MM.1S (cell line): ENCODE measurements around the gene ITPA.

Experiments
- DNase-seq: peaks from one replicate; pipeline ENCODE4 v3.0.0-alpha.2; 2015
- H2AFZ ChIP-seq: fragments of 300-600 bp; sonication (generic); 2 replicates; pipeline ENCODE4 v1.6.0; 2016; ENCODE audit warnings: antibody characterized with exemption, low read length
- H3F3A ChIP-seq: fragments of 300-600 bp; sonication (generic); 2 replicates; pipeline ENCODE4 v1.6.1; 2016; ENCODE audit warnings: mild to moderate bottlenecking, antibody characterized with exemption, low read length, moderate library complexity, mixed read lengths; ENCODE audit not compliant: insufficient read depth
- H3K27ac ChIP-seq: fragments of 300-600 bp; sonication (generic); 2 replicates; pipeline ENCODE4 v1.5.1; 2016; ENCODE audit warnings: mild to moderate bottlenecking, low read length
- H3K27me3 ChIP-seq: fragments of 300-600 bp; sonication (generic); replicated peaks from 2 replicates; pipeline ENCODE4 v1.6.0; 2016; ENCODE audit warnings: low read length; ENCODE audit not compliant: insufficient read depth
- H3K36me3 ChIP-seq: fragments of 300-600 bp; sonication (generic); replicated peaks from 2 replicates; pipeline ENCODE4 v1.6.1; 2016; ENCODE audit warnings: mild to moderate bottlenecking, low read length, mixed read lengths; ENCODE audit not compliant: insufficient read depth
- H3K4me1 ChIP-seq: fragments of 300-600 bp; sonication (generic); 2 replicates; pipeline ENCODE4 v1.6.1; 2016; ENCODE audit warnings: low read length, mixed read lengths
- H3K4me2 ChIP-seq: fragments of 300-600 bp; sonication (generic); 2 replicates; pipeline ENCODE4 v1.6.0; 2016; ENCODE audit warnings: low read depth, low read length
- H3K4me3 ChIP-seq: fragments of 300-600 bp; sonication (generic); 2 replicates; pipeline ENCODE4 v1.5.1; 2016; ENCODE audit warnings: low read length, mixed read lengths
- H3K79me2 ChIP-seq: fragments of 300-600 bp; sonication (generic); 2 replicates; pipeline ENCODE4 v1.6.1; 2016; ENCODE audit warnings: mixed run types, low read length, mixed read lengths
- H3K9ac ChIP-seq: fragments of 300-600 bp; sonication (generic); 2 replicates; pipeline ENCODE4 v1.6.1; 2016; ENCODE audit warnings: low read length, mixed read lengths
- H3K9me2 ChIP-seq: fragments of 300-600 bp; sonication (generic); replicated peaks from 2 replicates; pipeline ENCODE4 v1.6.1; 2016; ENCODE audit warnings: mild to moderate bottlenecking, low read length, mixed read lengths; ENCODE audit not compliant: insufficient read depth
- H3K9me3 ChIP-seq: fragments of 300-600 bp; sonication (generic); replicated peaks from 2 replicates; pipeline ENCODE4 v1.6.1; 2016; ENCODE audit warnings: mild to moderate bottlenecking, low read length, mixed read lengths; ENCODE audit not compliant: insufficient read depth
- H4K20me1 ChIP-seq: fragments of 300-600 bp; sonication (generic); 2 replicates; pipeline ENCODE4 v1.6.1; 2016; ENCODE audit warnings: mild to moderate bottlenecking, low read length, moderate library complexity, mixed read lengths; ENCODE audit not compliant: insufficient read depth
- EZH2 ChIP-seq: fragments of 300-600 bp; sonication (generic); optimal IDR thresholded peaks from 2 replicates; pipeline ENCODE3; 2017; ENCODE audit warnings: low read depth, mild to moderate bottlenecking, antibody characterized with exemption, low read length, mixed read lengths
- EZH2phosphoT487 ChIP-seq: fragments of 300-600 bp; sonication (generic); IDR thresholded peaks from 2 replicates; pipeline ENCODE4 v1.6.1; 2018; ENCODE audit warnings: antibody characterized with exemption, low read length
- TF ChIP-seq, protein P1 (sequence below): fragments of 300-600 bp; sonication (generic); IDR thresholded peaks from 2 replicates; pipeline ENCODE4 v1.5.1; 2016; ENCODE audit warnings: antibody characterized with exemption, low read length, mixed read lengths

Gene ITPA

DNA sequence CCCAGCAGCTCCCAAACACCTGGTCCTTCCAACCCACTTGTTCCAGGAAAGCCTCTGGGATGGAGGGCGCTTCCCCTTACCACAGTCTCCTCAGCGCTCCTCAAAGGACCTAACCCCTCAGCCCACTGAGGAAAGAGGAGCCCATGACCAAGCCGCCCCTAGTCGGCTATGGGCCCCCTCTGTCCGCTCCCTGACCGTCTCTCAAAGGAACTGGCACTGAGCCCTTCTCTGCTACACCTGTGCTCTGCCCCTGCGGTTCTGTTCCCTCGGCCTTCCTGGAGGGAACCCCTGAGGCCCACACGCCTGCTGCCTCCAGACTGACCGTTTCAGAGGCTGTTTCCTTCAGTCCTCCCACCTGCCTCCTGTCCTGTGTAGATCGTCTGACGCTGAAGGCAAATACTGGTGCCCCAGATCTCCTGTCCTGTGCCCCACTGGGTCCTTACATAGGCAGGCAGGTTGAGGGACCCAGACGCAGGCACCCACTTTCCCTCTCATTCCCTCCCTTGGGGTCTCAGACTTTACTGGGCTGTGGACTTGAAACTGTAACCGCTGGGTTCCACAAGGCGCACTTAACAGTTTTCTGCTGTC is 31.6 kb downstream of the ITPA start:
- no peak for TF ChIP-seq EZH2phosphoT487
- TF ChIP-seq, protein P1, sequence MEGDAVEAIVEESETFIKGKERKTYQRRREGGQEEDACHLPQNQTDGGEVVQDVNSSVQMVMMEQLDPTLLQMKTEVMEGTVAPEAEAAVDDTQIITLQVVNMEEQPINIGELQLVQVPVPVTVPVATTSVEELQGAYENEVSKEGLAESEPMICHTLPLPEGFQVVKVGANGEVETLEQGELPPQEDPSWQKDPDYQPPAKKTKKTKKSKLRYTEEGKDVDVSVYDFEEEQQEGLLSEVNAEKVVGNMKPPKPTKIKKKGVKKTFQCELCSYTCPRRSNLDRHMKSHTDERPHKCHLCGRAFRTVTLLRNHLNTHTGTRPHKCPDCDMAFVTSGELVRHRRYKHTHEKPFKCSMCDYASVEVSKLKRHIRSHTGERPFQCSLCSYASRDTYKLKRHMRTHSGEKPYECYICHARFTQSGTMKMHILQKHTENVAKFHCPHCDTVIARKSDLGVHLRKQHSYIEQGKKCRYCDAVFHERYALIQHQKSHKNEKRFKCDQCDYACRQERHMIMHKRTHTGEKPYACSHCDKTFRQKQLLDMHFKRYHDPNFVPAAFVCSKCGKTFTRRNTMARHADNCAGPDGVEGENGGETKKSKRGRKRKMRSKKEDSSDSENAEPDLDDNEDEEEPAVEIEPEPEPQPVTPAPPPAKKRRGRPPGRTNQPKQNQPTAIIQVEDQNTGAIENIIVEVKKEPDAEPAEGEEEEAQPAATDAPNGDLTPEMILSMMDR = no peak
- no peak for TF ChIP-seq EZH2
- H3K27me3 ChIP-seq = peaks cover 53% of the 10 kb centered on the region

DNA sequence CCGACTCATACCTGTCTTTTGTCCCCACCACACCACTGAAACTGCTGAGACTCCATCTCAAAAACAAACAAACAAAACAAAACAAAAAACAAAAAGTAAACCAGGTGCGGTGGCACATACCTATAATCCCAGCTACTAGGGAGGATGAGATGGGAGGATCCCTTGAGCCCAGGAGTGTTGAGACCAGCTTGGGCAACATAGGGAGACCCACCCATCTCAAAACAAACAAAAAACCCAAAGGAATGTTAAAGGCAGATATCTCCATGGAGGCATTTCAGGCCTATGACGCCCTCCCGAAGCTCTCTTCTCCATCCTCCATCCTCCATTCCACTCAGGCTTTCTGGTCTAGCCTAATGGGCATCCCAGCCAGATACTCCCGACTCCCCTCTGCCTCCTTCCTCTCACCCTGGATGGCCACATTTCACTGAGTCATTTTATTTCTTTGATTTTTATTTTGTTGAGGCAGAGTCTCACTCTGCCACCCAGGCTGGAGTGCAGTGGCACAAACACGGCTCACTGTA is 32.9 kb downstream of the ITPA start:
- no peak overlapping the region for H2AFZ ChIP-seq
- TF ChIP-seq EZH2 = no peak
- TF ChIP-seq, protein P1 = no peak
- TF ChIP-seq EZH2phosphoT487 = no peak

More for the DNA sequence above, 31.6 kb downstream of the ITPA start:
- Histone ChIP-seq H3K9ac (no peak overlapping the region), H3K27ac (no peak overlapping the region), H3K79me2 (no peaks in the 10 kb centered on the region), H3F3A (no peaks in the 10 kb centered on the region), H3K9me3 (no peaks in the 10 kb centered on the region), H2AFZ (no peak overlapping the region), H3K4me1 (0 out of 2 replicates have a peak, but pooled peaks cover 3% of the 10 kb centered on the region), H3K4me3 (no peak overlapping the region), H3K36me3 (no peaks in the 10 kb centered on the region), H3K4me2 (no peak overlapping the region), H3K9me2 (no peaks in the 10 kb centered on the region), H4K20me1 (no peaks in the 10 kb centered on the region)
- DNase-seq = no peak

DNA sequence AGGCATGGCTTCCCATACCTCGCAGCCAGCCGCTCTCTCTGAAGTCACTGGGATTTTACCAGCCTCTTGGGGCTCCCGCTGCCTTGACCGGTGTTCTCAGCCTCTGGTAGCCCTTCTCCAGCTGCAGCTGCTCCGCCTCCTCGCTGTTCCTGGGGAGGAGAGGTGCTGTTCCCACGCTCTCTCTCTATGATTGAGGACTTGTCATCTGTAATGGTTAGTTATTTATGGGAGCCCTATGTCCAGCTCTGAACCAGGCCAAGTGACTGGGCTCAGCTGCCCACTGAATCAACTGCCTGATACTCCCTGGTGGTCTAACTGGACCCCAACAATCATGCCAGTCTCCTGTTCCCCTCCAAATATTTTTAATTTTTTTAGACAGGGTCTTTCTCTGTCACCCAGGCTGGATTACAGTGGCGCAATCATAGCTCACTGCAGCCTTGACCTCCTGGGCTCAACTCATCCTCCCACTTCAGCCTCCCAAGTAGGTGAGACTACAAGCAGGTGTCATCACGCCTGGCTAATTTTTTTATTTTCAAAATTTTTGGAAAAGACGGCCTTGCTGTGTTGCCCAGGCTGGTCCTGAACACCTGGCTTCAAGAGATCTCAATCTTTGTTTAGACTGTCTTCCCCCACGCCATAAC is 34.5 kb downstream of the ITPA start:
- Histone ChIP-seq H3F3A (no peaks in the 10 kb centered on the region), H4K20me1 (no peaks in the 10 kb centered on the region), H2AFZ (no peak overlapping the region), H3K27ac (no peak overlapping the region), H3K4me1 (0 out of 2 replicates have a peak, but pooled peaks cover 3% of the 10 kb centered on the region), H3K9ac (no peak overlapping the region), H3K36me3 (no peaks in the 10 kb centered on the region), H3K4me3 (no peak overlapping the region), H3K9me3 (no peaks in the 10 kb centered on the region), H3K4me2 (no peak overlapping the region), H3K9me2 (no peaks in the 10 kb centered on the region), H3K27me3 (peaks cover 47% of the 10 kb centered on the region), H3K79me2 (no peaks in the 10 kb centered on the region)
- no peak for DNase-seq
- TF ChIP-seq EZH2 (no peak), EZH2phosphoT487 (no peak)
- TF ChIP-seq, protein P1 = no peak

More for the DNA sequence above, 32.9 kb downstream of the ITPA start:
- Histone ChIP-seq H4K20me1 (no peaks in the 10 kb centered on the region), H3K27ac (no peak overlapping the region), H3K9ac (no peak overlapping the region), H3K27me3 (peaks cover 47% of the 10 kb centered on the region), H3K4me3 (no peak overlapping the region), H3K79me2 (no peaks in the 10 kb centered on the region), H3K4me2 (no peak overlapping the region), H3F3A (no peaks in the 10 kb centered on the region), H3K36me3 (no peaks in the 10 kb centered on the region), H3K4me1 (0 out of 2 replicates have a peak, but pooled peaks cover 3% of the 10 kb centered on the region), H3K9me2 (no peaks in the 10 kb centered on the region), H3K9me3 (no peaks in the 10 kb centered on the region)
- no peak for DNase-seq
